ENCODE results near the gene AKIRIN2. TPM values are rescaled to one million over a fixed set of nuclear protein-coding genes. Genes with fewer than 3 reads are reported as not detected.

The AKIRIN2 gene
- total and polyA plus RNA-seq, 2 of the 13 experiments (the other 11 are each of a cell fraction or from before 2014, with no cell fraction given): 15.6 to 23.4 TPM

- TF ChIP-seq MAFK (conservative IDR thresholded peaks at IDR 0.05 in 1 of 2, IDR thresholded peaks at IDR 0.05 in 1 of 2; ENCODE audit: low read length in 2 of 2) (peak in 1 of 2 experiments; percentile 24; a peak in 2 of 4 replicates), CHCHD3 (CRISPR knock-in tag; IDR thresholded peaks at IDR 0.05) (no peak), ZNF296 (CRISPR knock-in tag; conservative IDR thresholded peaks at IDR 0.05) (no peak), JUND (CRISPR knock-in tag; IDR thresholded peaks at IDR 0.05) (no peak), FOXA3 (CRISPR knock-in tag; IDR thresholded peaks at IDR 0.05) (0 out of 2 replicates have a peak, but pooled peaks have one; percentile 41), NR3C1 (CRISPR knock-in tag; IDR thresholded peaks at IDR 0.05) (no peak), SAP130 (CRISPR knock-in tag; IDR thresholded peaks at IDR 0.05; ENCODE audit: low read depth) (peak; percentile 12; the same call in 1 of the 2 replicates), MIER2 (CRISPR knock-in tag; IDR thresholded peaks at IDR 0.05) (no peak), KDM6A (CRISPR knock-in tag; IDR thresholded peaks at IDR 0.05; ENCODE audit: low read depth) (no peak), ELF3 (CRISPR knock-in tag; IDR thresholded peaks at IDR 0.05) (0 out of 2 replicates have a peak, but pooled peaks have one; percentile 9), ZUFSP (CRISPR knock-in tag; IDR thresholded peaks at IDR 0.05; ENCODE audit: borderline replicate concordance) (no peak), TP53 (CRISPR knock-in tag; conservative IDR thresholded peaks at IDR 0.05) (no peak), RXRB (CRISPR knock-in tag; IDR thresholded peaks at IDR 0.05; ENCODE audit: borderline replicate concordance) (no peak), ZKSCAN8 (CRISPR knock-in tag; IDR thresholded peaks at IDR 0.05; ENCODE audit: borderline replicate concordance) (no peak), GATAD2A (CRISPR knock-in tag; IDR thresholded peaks at IDR 0.05) (peak; percentile 51), NCOA2 (CRISPR knock-in tag; IDR thresholded peaks at IDR 0.05) (no peak), STAT6 (CRISPR knock-in tag; IDR thresholded peaks at IDR 0.05; ENCODE audit: borderline replicate concordance) (no peak), NBN (conservative IDR thresholded peaks at IDR 0.05) (no peak), YEATS2 (CRISPR knock-in tag; IDR thresholded peaks at IDR 0.05; ENCODE audit: borderline replicate concordance) (0 out of 2 replicates have a peak, but pooled peaks have one; percentile 39), FOSL2 (CRISPR knock-in tag; IDR thresholded peaks at IDR 0.05) (peak; percentile 60), TBX2 (CRISPR knock-in tag; IDR thresholded peaks at IDR 0.05; ENCODE audit: borderline replicate concordance) (peak; percentile 40; the same call in 1 of the 2 replicates), JUN (CRISPR knock-in tag; IDR thresholded peaks at IDR 0.05) (no peak), MAF1 (CRISPR knock-in tag; IDR thresholded peaks at IDR 0.05; ENCODE audit: borderline replicate concordance) (no peak), EED (CRISPR knock-in tag; IDR thresholded peaks at IDR 0.05) (no peak), ZNF20 (CRISPR knock-in tag; IDR thresholded peaks at IDR 0.05) (no peak)
Observed at GRCh38 chr6:87705070-87705691, 3.1 kb upstream of the AKIRIN2 start (continued).
